GM19452 (cell line): ENCODE results near the gene NDUFB7.
"Not testable (repeated sequence)": the region's sequence is repeated elsewhere in the genome, so short reads cannot be mapped to it uniquely, and the experiment has no call there.

Experiments
- ATAC-seq: cut with Tn5 transposase; IDR thresholded peaks from one replicate; pipeline ENCODE4 v1.9.1; 2021; ENCODE audit not compliant: unreplicated experiment

NDUFB7 gene

DNA sequence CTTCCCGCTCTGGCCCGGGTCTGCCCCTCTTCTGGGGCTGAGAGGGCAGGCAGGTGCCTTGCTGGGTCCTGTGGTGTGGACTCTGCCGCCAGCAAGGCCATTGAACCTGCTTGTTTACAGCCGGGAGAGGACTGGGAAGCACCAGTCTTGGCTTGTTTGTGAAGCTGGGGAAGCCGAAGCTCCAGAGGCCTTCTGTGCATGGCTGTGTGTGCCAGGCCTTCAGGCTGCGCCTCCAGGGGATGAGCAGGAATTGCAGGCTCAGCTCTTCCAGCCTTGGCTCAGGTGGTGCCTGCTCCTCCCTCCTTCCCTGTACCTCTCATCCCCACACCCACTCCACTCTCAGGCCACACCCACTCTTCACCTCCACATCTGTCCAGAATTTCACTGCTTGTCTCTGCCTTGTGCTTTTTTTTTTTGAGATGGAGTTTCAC is 17.5 kb downstream of the NDUFB7 start:
- ATAC-seq: no peak

DNA sequence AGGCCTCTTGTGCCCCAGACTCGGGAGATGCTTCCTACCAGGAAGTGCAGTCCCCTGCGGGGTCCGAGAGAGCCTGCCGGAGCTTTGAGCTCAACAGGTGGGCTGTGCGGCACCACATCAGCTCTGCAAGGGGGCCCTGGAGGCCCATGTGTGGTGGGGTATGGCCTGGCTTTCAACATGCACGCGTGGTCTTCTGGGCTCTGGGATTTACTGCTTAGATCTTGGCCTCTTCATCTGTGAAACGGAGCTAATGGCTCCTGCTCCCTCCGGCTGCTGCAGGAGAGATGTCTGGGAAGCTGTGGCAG is 18.0 kb downstream of the NDUFB7 start:
- ATAC-seq: no peak

DNA sequence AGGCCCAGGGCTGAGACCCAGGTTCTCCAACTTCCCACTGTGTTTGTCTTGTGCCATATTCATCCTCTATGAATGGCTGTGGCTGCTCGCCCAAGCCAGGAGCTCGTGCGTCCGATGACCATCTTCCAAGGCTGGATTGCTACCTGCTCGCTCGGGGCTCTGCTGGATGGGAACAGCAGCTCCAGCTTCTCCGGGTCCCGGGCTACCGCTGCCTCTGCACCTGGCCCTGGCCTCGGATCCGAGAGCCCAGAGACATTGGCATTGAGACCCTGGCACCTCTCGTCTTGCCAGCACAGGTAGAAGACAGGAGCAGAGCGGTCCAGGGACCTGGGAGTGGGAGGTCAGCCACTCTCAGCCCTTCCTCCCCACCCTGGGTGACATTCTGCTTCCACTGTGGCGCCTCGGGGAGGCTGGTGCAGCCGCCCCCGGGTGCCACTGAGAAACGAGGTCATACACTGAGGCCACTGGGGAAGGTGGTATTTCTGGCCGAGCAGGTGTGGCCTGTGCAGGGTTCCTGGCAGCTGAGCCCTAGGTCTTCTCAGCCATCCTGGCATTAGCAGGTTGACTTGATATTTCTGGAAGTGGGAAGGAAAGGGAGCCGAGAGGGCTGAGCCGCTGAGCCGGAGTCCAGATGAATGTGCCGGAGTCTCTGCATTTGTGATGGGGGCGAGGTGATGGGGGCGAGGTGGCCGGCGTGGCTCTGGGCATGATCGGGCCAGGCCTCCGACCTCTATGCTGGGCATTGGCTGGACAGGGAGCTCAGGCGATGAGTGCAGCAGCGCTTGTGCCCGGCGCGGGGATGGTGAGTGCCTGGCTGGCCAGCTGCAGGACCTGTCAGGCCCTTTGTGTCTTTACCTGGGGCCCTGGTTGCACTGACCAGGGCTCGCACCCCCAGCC is 18.6 kb downstream of the NDUFB7 start:
- ATAC-seq: no peak

DNA sequence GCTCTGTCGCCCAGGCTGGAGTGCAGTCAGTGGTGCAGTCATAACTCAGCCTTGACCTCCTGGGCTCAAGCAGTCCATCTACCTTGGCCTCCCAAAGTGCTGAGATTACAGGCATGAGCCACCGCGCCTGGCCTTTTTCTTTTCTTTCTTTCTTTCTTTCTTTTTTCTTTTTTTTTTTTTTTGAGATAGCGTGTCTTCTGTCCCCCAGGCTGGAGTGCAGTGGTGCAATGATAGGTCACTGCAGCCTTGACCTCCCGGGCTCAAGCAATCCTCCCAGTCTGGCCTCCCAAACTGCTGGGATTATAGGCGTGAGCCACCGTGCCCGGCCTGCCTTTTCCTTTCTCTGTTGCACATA is 19.9 kb downstream of the NDUFB7 start:
- ATAC-seq: not testable (repeated sequence)

DNA sequence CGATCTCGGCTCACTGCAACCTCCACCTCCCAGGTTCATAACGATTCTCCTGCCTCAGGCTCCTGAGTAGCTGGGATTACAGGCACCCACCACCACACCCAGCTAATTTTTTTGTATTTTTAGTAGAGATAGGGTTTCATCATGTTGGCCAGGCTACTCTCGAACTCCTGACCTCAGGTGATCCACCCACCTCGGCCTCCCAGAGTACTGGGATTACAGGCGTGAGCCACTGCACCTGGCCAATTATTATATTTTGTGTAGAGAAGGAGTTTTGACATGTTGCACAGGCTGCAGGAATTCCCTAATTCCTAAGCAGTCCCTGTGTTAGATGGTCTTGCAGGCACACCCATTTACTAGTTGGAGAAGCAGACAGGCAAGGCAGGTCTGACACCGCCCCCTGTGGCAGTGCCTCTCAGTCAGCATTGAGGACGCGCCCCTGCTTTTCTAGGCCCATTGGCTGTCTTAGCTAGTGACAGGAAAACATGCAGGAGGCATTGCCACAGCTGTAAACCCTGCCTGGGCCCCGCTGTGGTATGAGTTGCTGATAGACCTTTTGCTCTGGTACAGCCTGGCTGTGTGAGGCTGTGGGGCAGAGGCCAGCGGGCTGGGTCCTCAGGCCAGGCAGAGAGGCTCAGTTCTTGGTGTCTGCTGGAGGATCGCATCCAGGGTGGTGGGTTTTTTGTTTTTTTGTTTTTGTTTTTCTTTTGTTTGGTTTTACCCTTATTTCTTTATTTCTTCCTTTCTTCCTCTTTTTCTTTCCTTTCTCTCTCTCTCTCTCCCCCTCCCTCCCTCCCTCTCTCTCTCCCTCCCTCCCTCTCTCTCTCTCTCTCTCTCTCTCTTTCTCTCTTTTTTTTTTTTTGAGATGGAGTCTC is 20.5 kb downstream of the NDUFB7 start:
- ATAC-seq: not testable (repeated sequence)

DNA sequence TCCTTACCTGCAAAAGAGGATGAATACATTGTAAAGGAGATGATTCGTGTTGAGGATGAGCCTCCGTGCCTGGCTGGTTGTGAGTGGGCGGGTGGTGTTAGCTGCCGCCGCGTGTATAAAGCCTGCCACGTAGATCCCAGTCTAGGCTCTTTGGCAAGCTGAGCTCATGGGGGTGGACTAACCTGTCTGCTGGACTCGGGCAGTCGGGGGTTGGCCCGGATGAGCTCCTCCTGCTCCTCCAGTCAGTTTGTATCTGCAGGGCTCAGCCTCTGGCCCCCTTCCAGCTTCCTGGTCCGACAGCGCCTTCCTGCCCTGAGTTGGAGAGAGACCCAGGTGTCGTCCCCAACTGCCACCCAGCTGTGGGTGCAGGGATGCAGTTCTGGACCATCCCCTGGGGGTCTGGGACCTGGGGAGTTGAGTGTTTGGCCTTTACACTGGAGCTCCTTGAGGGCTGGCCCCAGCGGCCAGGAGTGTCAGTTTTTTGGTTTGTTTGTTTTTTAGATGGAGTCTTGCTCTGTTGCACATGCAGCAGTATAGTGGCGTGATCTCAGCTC is 21.6 kb downstream of the NDUFB7 start:
- no peak for ATAC-seq

DNA sequence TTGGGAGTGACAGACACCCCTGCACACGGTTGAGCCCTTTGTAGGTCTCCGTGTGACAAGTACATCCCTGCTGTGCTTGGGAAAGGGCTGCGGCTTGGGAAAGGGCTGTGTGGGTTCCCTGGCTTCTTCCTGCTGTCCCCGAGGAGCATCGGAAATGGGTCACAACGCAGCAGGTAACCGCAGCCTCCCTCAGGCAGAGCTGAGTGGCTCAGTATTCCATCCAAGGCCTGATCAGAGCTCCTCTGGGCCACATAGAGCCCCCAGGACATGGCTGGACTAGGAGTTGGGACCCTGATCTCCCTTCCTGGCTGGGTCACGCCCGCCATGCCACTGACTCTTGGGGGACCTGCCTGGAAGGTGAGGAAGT is 26.2 kb downstream of the NDUFB7 start:
- ATAC-seq: no peak

DNA sequence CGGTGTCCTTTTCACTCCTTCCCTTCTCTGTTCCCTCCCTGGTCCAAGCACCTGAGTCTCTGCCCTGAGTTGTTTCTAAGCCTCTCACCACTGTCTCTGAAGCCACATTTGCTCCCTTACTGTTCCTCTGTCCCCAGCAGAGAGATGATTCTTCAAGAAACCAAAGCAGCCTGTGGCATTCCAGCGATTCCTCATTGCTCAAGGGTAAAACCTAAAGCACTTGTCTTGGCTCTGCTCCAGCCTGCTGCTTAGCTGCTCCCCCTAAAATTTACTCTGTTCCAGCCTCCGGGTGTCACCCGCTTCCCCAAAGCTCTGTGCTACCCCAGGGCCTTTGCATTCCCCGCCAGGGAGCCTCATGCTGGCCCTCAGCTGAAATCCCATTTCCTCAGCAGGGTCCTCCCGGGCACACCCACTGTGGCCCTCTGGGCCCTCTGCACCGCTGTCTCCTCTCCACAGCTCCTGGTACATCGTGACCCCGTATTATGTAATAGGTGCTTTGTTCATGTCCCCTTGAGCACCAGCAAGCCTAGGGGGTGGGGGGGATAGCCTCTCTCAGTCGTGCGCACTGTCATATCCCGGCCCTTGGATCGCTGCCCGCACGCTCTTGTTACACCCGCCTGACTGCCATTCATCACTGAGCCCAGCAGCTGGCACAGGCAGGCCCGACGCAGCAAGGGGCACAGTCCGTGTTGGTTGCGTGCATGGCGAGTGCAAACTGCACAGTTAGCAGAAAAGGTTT is 26.7 kb downstream of the NDUFB7 start:
- no peak for ATAC-seq

DNA sequence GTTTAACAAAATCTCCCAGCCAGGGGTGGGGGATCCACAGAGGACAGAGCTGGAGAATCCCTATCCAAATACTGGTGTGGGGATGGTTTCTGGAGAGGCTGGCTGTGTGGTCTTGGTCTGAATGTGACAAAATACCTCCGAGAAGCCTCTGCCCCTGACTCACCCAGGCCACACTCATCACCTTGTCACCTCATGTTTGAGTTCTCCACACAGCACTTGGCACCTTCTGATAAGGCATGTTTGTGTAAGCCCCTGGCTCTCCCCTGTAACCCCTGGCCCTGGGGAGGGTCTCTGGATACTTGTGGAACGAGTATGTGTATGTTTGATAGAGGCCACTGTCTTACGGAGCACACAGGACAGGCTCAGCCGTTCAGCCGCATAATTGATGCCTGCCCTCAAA is 27.8 kb downstream of the NDUFB7 start:
- no peak for ATAC-seq

DNA sequence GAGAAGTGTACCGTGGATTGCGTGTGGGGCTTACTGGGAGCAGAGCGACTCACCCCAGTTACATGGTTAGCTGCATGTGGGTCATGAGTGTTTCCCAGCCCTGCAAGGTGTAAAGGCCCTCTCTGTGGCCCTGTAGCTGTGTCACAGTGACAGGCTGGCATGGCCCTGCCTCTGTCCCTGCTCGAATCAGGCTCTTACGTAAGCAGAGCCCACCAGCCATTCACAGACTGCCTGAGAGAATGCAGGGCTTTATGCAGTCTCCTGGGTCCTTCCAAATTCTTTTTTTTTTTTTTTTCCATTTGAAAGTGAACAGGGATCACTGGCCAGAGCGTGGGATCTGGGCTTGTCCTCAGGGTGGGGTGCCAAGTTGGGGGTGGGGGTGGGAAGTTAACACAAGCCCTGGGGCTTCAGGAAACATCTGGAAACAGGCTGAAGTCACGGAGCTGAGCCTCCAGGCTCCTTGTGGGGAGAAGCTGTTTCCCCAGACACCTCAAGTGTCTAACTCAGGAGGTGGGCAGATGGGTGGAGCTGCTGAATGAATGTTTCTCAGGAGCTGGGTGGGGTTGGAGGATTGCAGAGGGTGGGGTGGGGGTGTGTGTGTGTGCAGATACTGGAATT is 29.0 kb downstream of the NDUFB7 start:
- no peak for ATAC-seq

DNA sequence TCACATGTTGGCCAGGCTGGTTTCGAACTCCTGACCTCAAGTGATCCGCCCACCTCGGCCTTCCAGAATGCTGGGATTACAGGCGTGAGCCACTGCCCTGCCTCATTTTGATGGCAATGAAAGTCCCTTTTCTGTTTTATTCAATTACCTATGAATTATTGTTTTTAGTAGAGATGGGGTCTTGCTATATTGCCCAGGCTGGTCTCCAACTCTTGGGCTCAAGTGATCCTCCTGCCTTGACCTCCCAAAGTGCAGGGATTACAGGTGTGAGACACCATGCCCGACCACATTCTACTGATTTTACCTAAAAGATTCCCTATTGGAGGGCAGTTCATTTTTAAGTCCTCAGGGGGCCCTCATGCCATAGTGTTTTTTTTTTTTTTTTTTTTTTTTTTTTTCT is 29.9 kb downstream of the NDUFB7 start:
- not testable (repeated sequence) for ATAC-seq

DNA sequence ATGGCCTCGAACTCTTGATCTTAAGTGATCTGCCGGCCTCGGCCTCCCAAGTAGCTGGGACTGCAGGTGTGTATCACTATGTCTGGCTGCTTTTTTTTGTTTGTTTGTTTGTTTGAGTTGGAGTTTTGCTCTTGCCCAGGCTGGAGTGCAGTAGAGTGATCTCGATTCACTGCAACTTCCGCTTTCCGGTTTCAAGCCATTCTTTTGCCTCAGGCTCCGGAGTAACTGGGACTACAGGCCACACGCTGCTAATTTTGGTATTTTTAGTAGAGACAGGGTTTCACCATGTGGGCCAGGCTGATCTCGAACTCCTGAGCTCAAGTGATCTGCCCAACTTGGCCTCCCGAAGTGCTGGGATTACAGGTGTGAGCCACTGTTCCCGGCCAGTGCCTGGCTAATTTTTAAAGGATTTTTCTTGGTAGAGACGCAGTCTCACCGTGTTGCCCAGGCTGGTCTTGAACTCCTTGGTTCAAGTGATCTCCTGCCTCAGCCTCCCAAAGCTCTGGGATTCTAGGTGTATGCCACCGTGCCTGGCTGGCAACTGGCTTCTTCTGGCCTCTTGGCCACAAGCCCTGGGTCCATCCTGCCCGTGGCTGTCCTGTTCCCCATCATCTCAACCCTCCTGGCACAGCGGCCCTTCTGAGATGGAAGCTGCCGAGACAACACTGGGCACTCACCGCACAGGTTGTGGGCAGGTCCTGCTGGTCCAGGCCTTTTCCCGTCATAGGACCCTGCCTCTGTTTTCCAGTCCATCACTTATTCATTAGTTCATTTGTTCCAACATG is 30.9 kb downstream of the NDUFB7 start:
- ATAC-seq: no peak

DNA sequence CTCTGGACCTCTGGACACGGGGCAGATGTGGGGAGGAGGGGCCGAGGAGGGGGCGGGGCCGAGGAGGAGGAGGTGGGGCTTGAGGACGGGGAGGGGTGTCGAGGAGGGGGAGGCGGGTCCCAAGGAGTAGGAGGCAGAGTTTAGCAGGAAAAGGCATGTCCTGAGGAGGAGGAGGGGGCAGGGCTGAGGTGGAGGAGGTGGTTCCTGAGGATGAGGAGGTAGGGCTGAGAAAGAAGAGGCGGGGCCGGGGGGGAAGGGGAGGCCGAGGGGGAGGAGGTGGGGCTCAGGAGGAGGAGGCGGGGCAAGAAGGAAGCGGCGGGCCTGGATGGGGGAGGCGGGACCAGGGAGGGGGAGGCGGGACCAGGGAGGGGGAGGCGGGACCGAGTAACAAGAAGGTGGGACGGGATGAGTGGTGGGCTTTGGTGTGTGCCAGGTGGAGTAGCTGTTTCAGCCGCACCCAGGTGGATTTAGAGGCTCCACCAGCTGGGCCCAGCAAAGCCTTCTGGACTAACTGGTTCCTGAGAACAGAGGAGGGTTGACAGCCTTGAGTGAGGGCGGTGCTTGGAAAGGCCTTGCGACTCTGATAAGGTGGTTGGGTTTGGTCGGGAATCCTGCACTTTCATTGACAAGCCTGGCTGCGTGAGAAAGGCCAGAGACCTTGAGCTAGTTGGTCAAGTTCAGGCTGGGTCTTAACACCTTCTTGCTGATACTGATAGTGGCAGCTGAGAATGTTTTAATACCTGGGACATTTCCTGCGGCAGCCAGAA is 34.8 kb downstream of the NDUFB7 start:
- ATAC-seq: no peak

DNA sequence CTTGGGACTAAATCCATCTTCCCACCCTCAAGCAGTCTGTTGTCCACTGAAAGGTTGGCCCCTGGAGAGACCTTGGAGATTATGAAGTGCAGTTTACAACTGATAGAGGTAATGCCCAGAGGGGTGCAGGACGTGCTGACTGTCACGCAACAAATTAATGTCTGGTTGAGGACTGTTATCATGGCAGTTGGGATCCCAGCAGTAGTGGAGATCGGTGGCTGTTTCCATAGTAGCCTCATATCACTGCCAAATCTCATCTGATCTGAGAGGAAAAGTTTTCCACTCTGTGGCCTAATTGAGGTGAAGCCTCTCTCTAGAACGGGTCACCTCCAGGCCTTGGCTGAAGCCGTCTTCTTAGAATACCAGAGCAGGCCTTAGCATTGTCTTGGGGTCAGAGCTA is 38.4 kb downstream of the NDUFB7 start:
- no peak for ATAC-seq

DNA sequence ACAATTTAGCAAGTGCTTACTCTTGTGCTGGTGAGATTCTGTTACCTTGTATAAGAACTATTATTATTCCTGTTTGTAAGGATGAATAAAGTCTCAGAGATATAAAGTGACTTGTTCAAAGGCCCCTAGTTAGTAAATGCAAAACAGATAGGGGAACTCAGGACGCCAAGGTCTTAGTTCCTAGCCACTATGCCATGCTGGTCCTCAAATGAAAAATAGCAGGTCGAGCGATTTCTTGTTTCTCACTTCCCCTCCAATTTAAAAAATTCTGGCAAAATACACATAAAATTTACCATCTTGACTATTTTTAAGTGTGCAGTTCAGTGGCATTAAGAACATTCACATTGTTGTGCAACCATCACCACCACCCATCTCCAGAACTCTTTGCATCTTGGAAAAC is 41.4 kb downstream of the NDUFB7 start:
- ATAC-seq: no peak

DNA sequence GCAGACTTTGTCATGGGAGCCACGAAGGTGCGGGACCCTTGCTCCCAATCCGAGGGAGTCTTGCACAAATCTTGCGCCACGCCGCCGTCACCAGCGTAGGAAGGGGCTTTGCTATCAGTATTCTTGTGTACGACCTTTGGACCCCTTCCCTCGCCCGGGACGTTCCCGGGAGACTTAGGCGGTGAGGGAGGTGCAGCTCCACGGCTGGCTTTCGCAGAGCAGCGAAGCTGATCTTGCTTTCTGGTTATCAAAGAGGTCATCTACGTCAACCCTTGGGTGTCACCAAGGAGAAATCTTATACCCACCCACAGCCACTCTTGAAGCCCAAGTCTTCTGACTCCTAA is 41.9 kb downstream of the NDUFB7 start:
- ATAC-seq: no peak

DNA sequence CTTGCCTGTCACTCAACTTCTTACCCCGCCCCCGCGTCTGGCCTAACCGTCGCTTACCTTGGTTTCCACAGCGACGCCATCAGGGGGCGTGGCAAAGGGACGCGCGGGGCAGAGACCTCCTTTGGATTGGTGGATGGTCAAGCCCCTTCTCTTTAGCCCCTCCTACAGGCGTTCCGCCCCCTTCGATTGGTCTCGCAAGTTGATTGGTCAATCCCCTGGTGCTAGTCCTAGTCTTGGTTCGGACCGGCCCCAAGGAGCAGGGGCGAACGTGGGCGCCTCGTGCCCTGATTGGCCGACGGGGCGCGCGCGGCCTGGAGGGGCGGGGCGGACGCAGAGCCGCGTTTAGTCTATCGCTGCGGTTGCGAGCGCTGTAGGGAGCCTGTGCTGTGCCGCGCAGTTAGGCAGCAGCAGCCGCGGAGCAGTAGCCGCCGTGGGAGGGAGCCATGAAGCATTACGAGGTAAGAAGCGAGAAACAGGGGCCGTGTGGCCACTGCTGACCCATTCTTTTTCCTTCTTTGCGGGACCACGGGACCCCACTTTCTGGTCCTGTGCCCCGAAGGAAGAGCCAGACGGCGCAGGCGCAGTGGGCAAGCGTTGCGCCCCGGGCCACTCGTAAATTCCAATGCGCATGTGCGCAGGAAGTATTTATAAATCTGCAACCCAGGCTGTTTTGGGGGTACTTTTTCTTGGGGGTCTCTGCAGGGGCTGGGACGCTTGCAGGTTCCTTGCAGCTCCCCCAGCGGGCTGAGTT is 42.4 kb downstream of the NDUFB7 start, which contains the start of gene TECR:
Gene TECR (plus strand): TSS at position 341 of the 751 bp plus-strand sequence. CDS start 103 bp downstream, at position 444.
- peak; percentile 96 for ATAC-seq

DNA sequence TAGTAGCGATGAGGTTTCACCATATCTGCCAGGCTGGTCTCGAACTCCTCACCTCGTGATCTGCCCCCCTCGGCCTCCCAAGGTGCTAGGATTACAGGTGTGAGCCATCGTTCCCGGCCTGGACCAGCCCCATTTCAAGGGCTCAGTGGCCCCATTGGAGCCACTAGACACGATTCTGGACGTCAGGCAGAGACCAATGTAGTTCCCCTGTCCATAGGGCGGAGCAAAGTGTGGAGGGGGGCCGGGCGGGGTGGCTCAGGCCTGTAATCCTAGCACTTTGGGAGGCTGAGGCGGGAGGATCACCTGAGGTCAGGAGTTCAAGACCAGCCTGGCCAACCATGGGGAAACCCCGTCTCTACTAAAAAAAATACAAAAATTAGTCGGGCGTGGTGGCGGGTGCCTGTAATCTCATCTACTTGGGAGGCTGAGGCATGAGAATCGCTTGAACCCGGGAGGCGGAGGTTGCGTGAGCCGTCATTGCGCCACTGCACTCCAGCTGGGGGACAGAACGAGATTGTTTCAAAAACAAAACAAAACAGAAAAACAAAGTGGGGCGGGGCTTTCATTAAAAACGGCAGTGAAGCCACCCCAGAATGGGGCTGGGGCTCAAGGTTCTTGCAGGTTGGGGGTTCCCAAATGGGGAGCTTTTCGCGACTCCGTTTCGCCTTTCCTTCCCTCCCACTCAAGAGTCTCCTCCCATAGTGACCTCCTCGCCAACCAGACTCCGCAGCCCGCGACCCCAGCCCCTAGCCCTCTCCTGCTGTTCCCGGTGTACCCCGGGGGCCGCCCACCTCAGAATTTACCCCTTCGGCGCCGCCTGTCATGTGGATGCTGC is 43.2 kb downstream of the NDUFB7 start:
- ATAC-seq: no peak
